Measurements from ENCODE around the gene PLA2G2F.

Gene PLA2G2F

GRCh38 chr1:20188455-20188817, 49.3 kb downstream of the PLA2G2F start:
- Histone ChIP-seq H3K27me3 (ENCODE audit: insufficient read depth, low read depth, severe bottlenecking) (peaks cover 20% of the 10 kb centered on the region), H3K36me3 (no peaks in the 10 kb centered on the region), H3K9me3 (ENCODE audit: severe bottlenecking) (no peaks in the 10 kb centered on the region), H3K27ac (no peak overlapping the region), H3K4me3 (ENCODE audit: low read depth, low read length) (no peak overlapping the region)
- TF ChIP-seq CTCF (IDR thresholded peaks at IDR 0.05; ENCODE audit: low read depth, low read length): no peak
- DNase-seq: no peak

- no peak for DNase-seq
- no peak overlapping the region for H3K4me3 ChIP-seq (ENCODE audit: low read depth, low read length)
- H3K9me3 ChIP-seq (ENCODE audit: severe bottlenecking): no peaks in the 10 kb centered on the region
- H3K27ac ChIP-seq: no peak overlapping the region
- TF ChIP-seq CTCF (IDR thresholded peaks at IDR 0.05; ENCODE audit: low read depth, low read length): no peak
- H3K36me3 ChIP-seq: no peaks in the 10 kb centered on the region
- H3K27me3 ChIP-seq (ENCODE audit: insufficient read depth, low read depth, severe bottlenecking): peaks cover 22% of the 10 kb centered on the region
Observed at GRCh38 chr1:20189664-20190063, 50.5 kb downstream of the PLA2G2F start.

GRCh38 chr1:20190256-20191160, 51.4 kb downstream of the PLA2G2F start:
- Histone ChIP-seq H3K27ac (no peak overlapping the region), H3K4me3 (ENCODE audit: low read depth, low read length) (no peak overlapping the region), H3K36me3 (no peaks in the 10 kb centered on the region), H3K27me3 (ENCODE audit: insufficient read depth, low read depth, severe bottlenecking) (peaks cover 21% of the 10 kb centered on the region), H3K9me3 (ENCODE audit: severe bottlenecking) (no peaks in the 10 kb centered on the region)
- TF ChIP-seq CTCF (IDR thresholded peaks at IDR 0.05; ENCODE audit: low read depth, low read length): no peak
- DNase-seq: no peak

- H3K27me3 ChIP-seq (ENCODE audit: insufficient read depth, low read depth, severe bottlenecking): peaks cover 15% of the 10 kb centered on the region
- no peaks in the 10 kb centered on the region for H3K9me3 ChIP-seq (ENCODE audit: severe bottlenecking)
- TF ChIP-seq CTCF (IDR thresholded peaks at IDR 0.05; ENCODE audit: low read depth, low read length): no peak
- H3K36me3 ChIP-seq: no peaks in the 10 kb centered on the region
- DNase-seq: no peak
- no peak overlapping the region for H3K4me3 ChIP-seq (ENCODE audit: low read depth, low read length)
- no peak overlapping the region for H3K27ac ChIP-seq
Observed at GRCh38 chr1:20191266-20191825, 52.2 kb downstream of the PLA2G2F start.

- no peaks in the 10 kb centered on the region for H3K36me3 ChIP-seq
- H3K27me3 ChIP-seq (ENCODE audit: insufficient read depth, low read depth, severe bottlenecking): peaks cover 14% of the 10 kb centered on the region
- H3K4me3 ChIP-seq (ENCODE audit: low read depth, low read length): no peak overlapping the region
- no peaks in the 10 kb centered on the region for H3K9me3 ChIP-seq (ENCODE audit: severe bottlenecking)
- no peak overlapping the region for H3K27ac ChIP-seq
- TF ChIP-seq CTCF (IDR thresholded peaks at IDR 0.05; ENCODE audit: low read depth, low read length): no peak
- no peak for DNase-seq
Observed at GRCh38 chr1:20192364-20192763, 53.2 kb downstream of the PLA2G2F start.

All from WERI-Rb-1 (cell line).